OCI-LY1 (cell line): ENCODE results near the gene ACTL10.

Source experiments
- EZH2 ChIP-seq: fragments of 200-600 bp; sonication (generic), shearing (Covaris generic); IDR thresholded peaks from 2 replicates; pipeline ENCODE4 v1.8.0; 2017; ENCODE audit warnings: borderline replicate concordance, mixed run types, mild to moderate bottlenecking, antibody characterized with exemption, low read length, moderate library complexity, mixed read lengths
- TF ChIP-seq, protein P1 (sequence below): fragments of 200-600 bp; sonication (generic), shearing (Covaris generic); IDR thresholded peaks from 2 replicates; pipeline ENCODE4 v1.5.1; 2017; ENCODE audit warnings: mild to moderate bottlenecking, antibody characterized with exemption, low read length, moderate library complexity, mixed read lengths

DNA sequence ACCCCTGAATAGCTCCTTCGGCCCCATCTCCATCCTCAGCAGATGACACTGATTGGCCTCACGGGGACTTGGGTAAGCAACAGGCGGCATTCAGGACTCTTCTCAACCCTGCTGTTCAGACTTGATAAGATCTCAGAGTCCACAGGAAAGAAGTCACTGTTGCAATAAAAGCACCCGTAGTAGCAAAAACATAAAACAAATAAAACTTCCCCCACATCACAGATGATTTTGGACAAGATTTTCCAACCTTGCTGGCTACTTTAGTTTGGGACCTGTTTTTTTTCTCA, 21.7 kb upstream of the ACTL10 start:
- TF ChIP-seq EZH2: no peak
- TF ChIP-seq, protein P1, sequence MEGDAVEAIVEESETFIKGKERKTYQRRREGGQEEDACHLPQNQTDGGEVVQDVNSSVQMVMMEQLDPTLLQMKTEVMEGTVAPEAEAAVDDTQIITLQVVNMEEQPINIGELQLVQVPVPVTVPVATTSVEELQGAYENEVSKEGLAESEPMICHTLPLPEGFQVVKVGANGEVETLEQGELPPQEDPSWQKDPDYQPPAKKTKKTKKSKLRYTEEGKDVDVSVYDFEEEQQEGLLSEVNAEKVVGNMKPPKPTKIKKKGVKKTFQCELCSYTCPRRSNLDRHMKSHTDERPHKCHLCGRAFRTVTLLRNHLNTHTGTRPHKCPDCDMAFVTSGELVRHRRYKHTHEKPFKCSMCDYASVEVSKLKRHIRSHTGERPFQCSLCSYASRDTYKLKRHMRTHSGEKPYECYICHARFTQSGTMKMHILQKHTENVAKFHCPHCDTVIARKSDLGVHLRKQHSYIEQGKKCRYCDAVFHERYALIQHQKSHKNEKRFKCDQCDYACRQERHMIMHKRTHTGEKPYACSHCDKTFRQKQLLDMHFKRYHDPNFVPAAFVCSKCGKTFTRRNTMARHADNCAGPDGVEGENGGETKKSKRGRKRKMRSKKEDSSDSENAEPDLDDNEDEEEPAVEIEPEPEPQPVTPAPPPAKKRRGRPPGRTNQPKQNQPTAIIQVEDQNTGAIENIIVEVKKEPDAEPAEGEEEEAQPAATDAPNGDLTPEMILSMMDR: no peak
